NB4 (cell line): ENCODE data around the gene POLDIP3.

Experiments
- MYC ChIP-seq: IDR thresholded peaks from 2 replicates; pipeline ENCODE4 v1.6.1; 2011; ENCODE audit warnings: low read depth, low read length
- POLR2A ChIP-seq: IDR thresholded peaks from 2 replicates; pipeline ENCODE4 v1.6.1; 2011; ENCODE audit warnings: mild to moderate bottlenecking; ENCODE audit not compliant: insufficient read length; ENCODE audit errors: extremely low read depth
- TF ChIP-seq, protein P1 (sequence below): IDR thresholded peaks from one replicate; pipeline ENCODE4 v1.5.1; 2012; ENCODE audit warnings: low read depth, low read length
- TF ChIP-seq, protein P2 (sequence below): IDR thresholded peaks from 2 replicates; pipeline ENCODE4 v1.6.1; 2011; ENCODE audit warnings: low read depth, low read length

DNA sequence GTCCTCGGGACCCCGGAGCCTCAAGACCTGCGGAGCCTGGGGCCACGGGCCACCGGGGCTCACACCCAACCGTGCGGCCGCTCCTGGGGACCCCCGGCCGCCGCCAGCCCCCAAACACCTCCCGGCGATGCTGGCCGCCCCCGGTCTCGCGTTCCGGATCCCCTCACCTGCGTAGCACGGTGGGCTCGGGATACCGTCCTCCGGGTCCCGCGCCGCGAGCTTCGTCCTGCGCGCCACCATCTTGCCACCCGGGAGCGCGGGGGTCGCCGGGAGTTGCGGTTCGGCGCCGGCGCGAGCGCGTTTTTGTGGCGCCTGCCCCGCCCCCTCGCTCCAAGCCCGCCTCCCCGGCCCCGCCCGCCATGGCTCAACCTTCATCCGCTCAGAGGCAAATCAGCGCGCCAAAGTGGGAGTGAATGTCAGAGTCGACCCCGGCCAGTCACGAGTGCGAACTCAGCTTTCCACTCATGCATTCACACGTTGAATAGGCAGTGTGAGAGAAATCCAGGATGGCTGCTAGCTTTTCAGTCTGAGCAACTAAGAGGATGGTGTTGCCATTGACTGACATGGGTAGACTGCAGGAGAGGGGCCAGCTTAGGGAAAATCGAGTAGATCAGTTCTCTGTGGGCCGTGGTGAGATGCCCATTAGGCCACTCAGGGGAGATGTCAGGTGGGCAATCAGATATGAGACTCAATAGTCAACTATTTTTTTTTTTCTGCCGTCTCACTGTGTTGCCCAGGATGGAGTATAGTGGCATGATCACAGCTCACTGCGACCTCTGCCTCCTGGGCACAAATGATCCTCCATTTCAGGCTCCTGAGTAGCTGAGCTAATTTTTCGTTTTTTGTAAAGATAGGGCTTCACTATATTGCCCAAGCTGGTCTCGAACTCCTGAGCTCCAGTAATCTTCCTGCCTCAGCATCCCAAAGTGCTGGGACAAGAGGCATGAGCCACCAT lies 32.6 kb downstream of the POLDIP3 start:
- TF ChIP-seq, protein P1, sequence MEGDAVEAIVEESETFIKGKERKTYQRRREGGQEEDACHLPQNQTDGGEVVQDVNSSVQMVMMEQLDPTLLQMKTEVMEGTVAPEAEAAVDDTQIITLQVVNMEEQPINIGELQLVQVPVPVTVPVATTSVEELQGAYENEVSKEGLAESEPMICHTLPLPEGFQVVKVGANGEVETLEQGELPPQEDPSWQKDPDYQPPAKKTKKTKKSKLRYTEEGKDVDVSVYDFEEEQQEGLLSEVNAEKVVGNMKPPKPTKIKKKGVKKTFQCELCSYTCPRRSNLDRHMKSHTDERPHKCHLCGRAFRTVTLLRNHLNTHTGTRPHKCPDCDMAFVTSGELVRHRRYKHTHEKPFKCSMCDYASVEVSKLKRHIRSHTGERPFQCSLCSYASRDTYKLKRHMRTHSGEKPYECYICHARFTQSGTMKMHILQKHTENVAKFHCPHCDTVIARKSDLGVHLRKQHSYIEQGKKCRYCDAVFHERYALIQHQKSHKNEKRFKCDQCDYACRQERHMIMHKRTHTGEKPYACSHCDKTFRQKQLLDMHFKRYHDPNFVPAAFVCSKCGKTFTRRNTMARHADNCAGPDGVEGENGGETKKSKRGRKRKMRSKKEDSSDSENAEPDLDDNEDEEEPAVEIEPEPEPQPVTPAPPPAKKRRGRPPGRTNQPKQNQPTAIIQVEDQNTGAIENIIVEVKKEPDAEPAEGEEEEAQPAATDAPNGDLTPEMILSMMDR, result no peak
- TF ChIP-seq, protein P2, sequence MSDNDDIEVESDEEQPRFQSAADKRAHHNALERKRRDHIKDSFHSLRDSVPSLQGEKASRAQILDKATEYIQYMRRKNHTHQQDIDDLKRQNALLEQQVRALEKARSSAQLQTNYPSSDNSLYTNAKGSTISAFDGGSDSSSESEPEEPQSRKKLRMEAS, result no peak
- TF ChIP-seq POLR2A, result peak; percentile 46
- no peak for TF ChIP-seq MYC
